Right ventricle myocardium inferior (tissue), 1 donor: Measurements from ENCODE around the gene PPP4R3B. TPM values are rescaled to one million over a fixed set of nuclear protein-coding genes. Genes with fewer than 3 reads are reported as not detected.

Source experiments
- ATAC-seq: fragments of 200-7000 bp; cut with Tn5 transposase; one replicate; pipeline ENCODE4 v1.9.1; 2020; ENCODE audit warnings: mild to moderate bottlenecking, moderate library complexity
- DNase-seq: peaks from one replicate; pipeline ENCODE4 v3.0.0; 2021; ENCODE audit errors: missing footprints
- intact Hi-C: fragments of 100-400 bp; cut with DNase I; formaldehyde crosslinking; loops from one replicate; pipeline ENCODE4 v1.11.0; 2022
- total RNA-seq: library from RNA; stranded (reverse); fragmentation: NEBNext Ultra II Directional; extraction: Animal tissue kit (Norgen Biotek cat#: 25700); gene quantifications from one replicate; pipeline ENCODE4 v1.2.1, GENCODE V29; 2021
- donor health status: DM: no; HTN: yes; CAD: no; lungs with severe emphysema.

The PPP4R3B gene
- total RNA-seq, 1 donor from 2014 or later, result 25.3 TPM

GRCh38 chr2:55530539-55531081, 86.8 kb downstream of the PPP4R3B start:
- no peak for ATAC-seq
- intact Hi-C loops, result no loop called here

GRCh38 chr2:55526174-55526573, 91.2 kb downstream of the PPP4R3B start:
- ATAC-seq (no peak), DNase-seq (no peak)
- intact Hi-C loops, result no loop called here

More at GRCh38 chr2:55530539-55531081, 86.8 kb downstream of the PPP4R3B start:
- no peak for DNase-seq

GRCh38 chr2:55524884-55525437, 92.5 kb downstream of the PPP4R3B start:
- ATAC-seq (no peak), DNase-seq (no peak)
- intact Hi-C loops, result no loop called here

GRCh38 chr2:55519938-55520885, 97.2 kb downstream of the PPP4R3B start:
- intact Hi-C loops, result loop anchor here (5.0 to 10.0 kb wide), 2 partner anchors 98 to 235 kb away; no protein-coding TSS in a partner anchor
- peak; percentile 6 for ATAC-seq
- no peak for DNase-seq

- ATAC-seq (no peak), DNase-seq (no peak)
- intact Hi-C loops, result loop anchor here (5.0 to 10.0 kb wide), 2 partner anchors 97 to 234 kb away; no protein-coding TSS in a partner anchor
These were observed 98.6 kb downstream of the PPP4R3B start for GRCh38 chr2:55518841-55519165.

- ATAC-seq (no peak), DNase-seq (no peak)
- intact Hi-C loops, result loop anchor here (10.0 kb wide), 1 partner anchor 227 kb away; no protein-coding TSS in a partner anchor
These were observed 105.8 kb downstream of the PPP4R3B start for GRCh38 chr2:55511508-55512124.

- ATAC-seq, result no peak
- intact Hi-C loops, result no loop called here
- no peak for DNase-seq
These were observed 114.8 kb downstream of the PPP4R3B start for GRCh38 chr2:55502590-55503141.

- intact Hi-C loops, result no loop called here
- DNase-seq, result no peak
- no peak for ATAC-seq
These were observed 117.4 kb downstream of the PPP4R3B start for GRCh38 chr2:55500025-55500424.

GRCh38 chr2:55498582-55498981, 118.8 kb downstream of the PPP4R3B start:
- ATAC-seq, result no peak
- intact Hi-C loops, result no loop called here
- no peak for DNase-seq

Other genes with a start within 250 kb of the PPP4R3B start
- 20.0 TPM for gene CCDC88A, start 197.8 kb downstream of the PPP4R3B start, total RNA-seq
- gene CFAP36, start 97.9 kb downstream of the PPP4R3B start, total RNA-seq, result 18.2 TPM
- 20.8 TPM for gene PNPT1, start 76.2 kb upstream of the PPP4R3B start, total RNA-seq